T47D (cell line): ENCODE measurements around the gene TMEM129.

ENCODE experiments used
- DNase-seq, 2 experiments: peaks; one replicate each; pipeline versions ENCODE4 v3.0.0 to v3.0.0-alpha.2; 2011 to 2012; ENCODE audit warnings: low read depth in 1 of 2, low spot score in 1 of 2
- JUND ChIP-seq: IDR thresholded peaks from 2 replicates; pipeline ENCODE4 v1.6.1; 2012; ENCODE audit warnings: low read depth
- in situ Hi-C: cut with HindIII; loops from 2 replicates; pipeline ENCODE4 v1.10.0; 2016; ENCODE audit warnings: low sequenced_read_pairs, low pct_unique_long_range_greater_than_20kb

The TMEM129 gene

GRCh38 chr4:1731180-1731579 is 10.1 kb upstream of the TMEM129 start:
- in situ Hi-C loops = no loop called here
- no peak for TF ChIP-seq JUND
- DNase-seq = no peak

GRCh38 chr4:1730532-1731135 is 9.5 kb upstream of the TMEM129 start:
- in situ Hi-C loops = no loop called here
- TF ChIP-seq JUND = no peak

GRCh38 chr4:1728061-1728980 is 7.2 kb upstream of the TMEM129 start:
- in situ Hi-C loops = no loop called here
- TF ChIP-seq JUND = no peak
- no peak for DNase-seq

More at GRCh38 chr4:1730532-1731135, 9.5 kb upstream of the TMEM129 start:
- DNase-seq = no peak

- TF ChIP-seq JUND = no peak
- no peak for DNase-seq
- in situ Hi-C loops = no loop called here
Observed at GRCh38 chr4:1727117-1728031, 6.3 kb upstream of the TMEM129 start.

GRCh38 chr4:1726146-1726934 is 5.2 kb upstream of the TMEM129 start:
- DNase-seq = peak; percentile 83 to 92
- in situ Hi-C loops = no loop called here
- no peak for TF ChIP-seq JUND

GRCh38 chr4:1725521-1725920 is 4.4 kb upstream of the TMEM129 start:
- in situ Hi-C loops = no loop called here
- no peak for TF ChIP-seq JUND
- DNase-seq = no peak

GRCh38 chr4:1723131-1723801 is 2.1 kb upstream of the TMEM129 start:
- no peak for TF ChIP-seq JUND
- DNase-seq = no peak
- in situ Hi-C loops = no loop called here

- in situ Hi-C loops = no loop called here
- DNase-seq = no peak
- no peak for TF ChIP-seq JUND
Observed at GRCh38 chr4:1722551-1723118, 1.5 kb upstream of the TMEM129 start.

- no peak for TF ChIP-seq JUND
- DNase-seq = no peak
- in situ Hi-C loops = no loop called here
Observed at GRCh38 chr4:1721666-1722550, 785 bp upstream of the TMEM129 start.
